H9 (cell line): ENCODE results near the gene STAB2. TPM values are rescaled to one million over a fixed set of nuclear protein-coding genes. Genes with fewer than 3 reads are reported as not detected.

Experiments
- DNase-seq: peaks from one replicate; pipeline ENCODE4 v3.0.0-alpha.2; 2017
- H2AFZ ChIP-seq: one replicate; pipeline ENCODE4 v1.6.1; 2013; ENCODE audit warnings: mild to moderate bottlenecking, low read length, control low read depth, moderate library complexity
- H2AK5ac ChIP-seq: 2 replicates; pipeline ENCODE4 v1.6.1; 2013; ENCODE audit warnings: low read length, control low read depth, mixed read lengths; ENCODE audit not compliant: insufficient read length
- H2BK120ac ChIP-seq: one replicate; pipeline ENCODE4 v1.6.1; 2013; ENCODE audit warnings: low read depth, mild to moderate bottlenecking, low read length, control low read depth, inconsistent platforms; ENCODE audit not compliant: poor library complexity, severe bottlenecking
- H2BK12ac ChIP-seq: 2 replicates; pipeline ENCODE4 v1.6.1; 2013; ENCODE audit warnings: low read length, control low read depth, mixed read lengths, low read depth; ENCODE audit not compliant: insufficient read length
- H2BK15ac ChIP-seq: 2 replicates; pipeline ENCODE4 v1.6.1; 2013; ENCODE audit warnings: low read depth, low read length, control low read depth
- H2BK20ac ChIP-seq: one replicate; pipeline ENCODE4 v1.6.1; 2013; ENCODE audit warnings: low read depth, mild to moderate bottlenecking, low read length, control low read depth, inconsistent platforms; ENCODE audit not compliant: poor library complexity, severe bottlenecking
- H2BK5ac ChIP-seq: 2 replicates; pipeline ENCODE4 v1.6.1; 2013; ENCODE audit warnings: low read length, control low read depth, mixed read lengths; ENCODE audit not compliant: insufficient read length
- H3K14ac ChIP-seq: 2 replicates; pipeline ENCODE4 v1.6.1; 2013; ENCODE audit warnings: low read length, control low read depth; ENCODE audit not compliant: insufficient read depth
- H3K18ac ChIP-seq: 2 replicates; pipeline ENCODE4 v1.6.1; 2013; ENCODE audit warnings: low read depth, mild to moderate bottlenecking, mixed read lengths, low read length, control low read depth; ENCODE audit not compliant: insufficient read length
- H3K23ac ChIP-seq: 2 replicates; pipeline ENCODE4 v1.6.1; 2013; ENCODE audit warnings: low read length, control low read depth, mixed read lengths, low read depth; ENCODE audit not compliant: insufficient read length
- H3K23me2 ChIP-seq: 2 replicates; pipeline ENCODE4 v1.6.1; 2013; ENCODE audit warnings: low read depth, mild to moderate bottlenecking, mixed read lengths, low read length, control low read depth; ENCODE audit not compliant: insufficient read length, poor library complexity, severe bottlenecking
- H3K27ac ChIP-seq: 2 replicates; pipeline ENCODE4 v1.5.1; 2013; ENCODE audit warnings: low read length, control low read depth, mixed read lengths, low read depth; ENCODE audit not compliant: insufficient read length
- H3K27me3 ChIP-seq: 2 replicates; pipeline ENCODE4 v1.6.1; 2013; ENCODE audit warnings: low read length, control low read depth, inconsistent platforms; ENCODE audit not compliant: insufficient read depth
- H3K4ac ChIP-seq: 2 replicates; pipeline ENCODE4 v1.6.1; 2013; ENCODE audit warnings: low read depth, mild to moderate bottlenecking, control low read depth, inconsistent platforms, low read length, moderate library complexity
- H3K4me1 ChIP-seq: 2 replicates; pipeline ENCODE4 v1.6.1; 2013; ENCODE audit warnings: low read length, control low read depth, inconsistent platforms; ENCODE audit not compliant: insufficient read depth
- H3K4me2 ChIP-seq: 2 replicates; pipeline ENCODE4 v1.6.1; 2013; ENCODE audit warnings: low read length, control low read depth, mixed read lengths; ENCODE audit not compliant: insufficient read length, insufficient read depth
- H3K56ac ChIP-seq: 2 replicates; pipeline ENCODE4 v1.6.1; 2013; ENCODE audit warnings: low read depth, mild to moderate bottlenecking, mixed read lengths, low read length, control low read depth; ENCODE audit not compliant: insufficient read length
- H3K79me1 ChIP-seq: 2 replicates; pipeline ENCODE4 v1.6.1; 2013; ENCODE audit warnings: low read depth, mild to moderate bottlenecking, moderate library complexity, low read length, control low read depth, inconsistent platforms; ENCODE audit not compliant: insufficient read depth, poor library complexity, severe bottlenecking
- H3K79me2 ChIP-seq: 2 replicates; pipeline ENCODE4 v1.6.1; 2013; ENCODE audit warnings: low read length, control low read depth, inconsistent platforms; ENCODE audit not compliant: insufficient read depth
- H3K9ac ChIP-seq: 2 replicates; pipeline ENCODE4 v1.6.1; 2013; ENCODE audit warnings: low read length, control low read depth, mixed read lengths; ENCODE audit not compliant: insufficient read length; ENCODE audit errors: extremely low read depth
- H3K9me3 ChIP-seq: one replicate; pipeline ENCODE4 v1.6.1; 2013; ENCODE audit warnings: low read depth, low read length, inconsistent platforms; ENCODE audit not compliant: control insufficient read depth
- H3T11ph ChIP-seq: one replicate; pipeline ENCODE4 v1.6.1; 2013; ENCODE audit warnings: mild to moderate bottlenecking, low read length, control low read depth, inconsistent platforms
- H4K20me1 ChIP-seq: one replicate; pipeline ENCODE4 v1.6.1; 2013; ENCODE audit not compliant: control insufficient read depth, insufficient read length, insufficient read depth
- H4K5ac ChIP-seq: 2 replicates; pipeline ENCODE4 v1.6.1; 2013; ENCODE audit warnings: low read depth, mild to moderate bottlenecking, mixed read lengths, low read length, control low read depth; ENCODE audit not compliant: insufficient read length
- H4K8ac ChIP-seq: replicated peaks from 2 replicates; pipeline ENCODE4 v1.6.1; 2013; ENCODE audit warnings: low read length, control low read depth, mixed read lengths, low read depth; ENCODE audit not compliant: insufficient read length
- H4K91ac ChIP-seq: 2 replicates; pipeline ENCODE4 v1.6.1; 2013; ENCODE audit warnings: low read depth, mild to moderate bottlenecking, moderate library complexity, mixed read lengths, low read length, control low read depth; ENCODE audit not compliant: insufficient read length
- H3K27ac Mint-ChIP-seq, 3 experiments: 2 replicates in 2 of 3; 3 replicates in 1 of 3; pipeline ENCODE4 v1.8.0; 2020 to 2021; ENCODE audit warnings: mixed read lengths in 3 of 3, mild to moderate bottlenecking in 1 of 3, moderate library complexity in 1 of 3
- H3K27me3 Mint-ChIP-seq: 2 replicates; pipeline ENCODE4 v1.8.0; 2021; ENCODE audit warnings: low read depth, mild to moderate bottlenecking, moderate library complexity, mixed read lengths
- H3K36me3 Mint-ChIP-seq, 3 experiments: 2 replicates in 2 of 3; 3 replicates in 1 of 3; pipeline ENCODE4 v1.8.0; 2020 to 2021; ENCODE audit warnings: low read depth in 3 of 3, mixed read lengths in 3 of 3; ENCODE audit not compliant: insufficient read depth in 1 of 3
- H3K4me1 Mint-ChIP-seq, 2 experiments: 2 replicates each; pipeline ENCODE4 v1.8.0; 2020; ENCODE audit warnings: mixed read lengths in 2 of 2
- H3K4me3 Mint-ChIP-seq, 2 experiments: 2 replicates in 1 of 2; 3 replicates in 1 of 2; pipeline ENCODE4 v1.8.0; 2020 to 2021; ENCODE audit warnings: mild to moderate bottlenecking in 2 of 2, mixed read lengths in 2 of 2, moderate library complexity in 1 of 2
- H3K9me3 Mint-ChIP-seq, 2 experiments: 2 replicates in 1 of 2; 3 replicates in 1 of 2; pipeline ENCODE4 v1.8.0; 2020; ENCODE audit warnings: mild to moderate bottlenecking in 2 of 2, mixed read lengths in 2 of 2, moderate library complexity in 1 of 2
- WGBS: extraction: QIAGEN DNeasy Blood & Tissue Kit; methylation state at CpG from one replicate; pipeline ENCODE4 v1.1.7; 2013; ENCODE audit warnings: missing lambda C conversion rate, low lambda C conversion rate, mixed read lengths; ENCODE audit not compliant: insufficient read length; ENCODE audit errors: extremely low coverage; 5-methylcytosine and 5-hydroxymethylcytosine counted together
- total RNA-seq: library from RNA; stranded (reverse); gene quantifications from 2 replicates; pipeline ENCODE4 v1.2.1, GENCODE V29; 2021
- TF ChIP-seq, protein P1 (sequence below): fragments of 200-600 bp; sonication (generic); conservative IDR thresholded peaks from 3 replicates; pipeline ENCODE4 v1.8.0; 2021; ENCODE audit warnings: antibody characterized with exemption, mild to moderate bottlenecking

The STAB2 gene
- total RNA-seq, 1 experiment from 2014 or later = 0.02 TPM

DNA sequence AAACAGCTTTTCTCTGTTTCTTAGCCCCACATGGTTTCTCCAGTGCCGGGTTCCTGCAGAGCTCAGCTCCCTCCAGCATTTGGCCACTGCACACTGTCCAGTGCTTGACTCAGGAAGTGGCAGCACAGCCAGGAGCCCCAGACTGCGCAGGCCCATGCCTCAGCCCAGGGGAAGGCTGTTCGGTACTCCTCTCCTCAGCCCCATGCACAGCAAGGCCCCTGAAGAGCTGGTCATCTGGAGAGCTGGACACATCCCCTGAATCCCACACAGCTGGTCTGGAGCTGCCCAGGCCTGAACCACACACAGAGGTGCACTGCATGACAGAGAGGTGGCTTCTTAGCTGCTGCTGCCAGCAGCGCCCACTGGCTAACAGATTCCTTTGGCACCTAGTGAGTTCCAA, 48.3 kb downstream of the STAB2 start:
- H4K20me1 ChIP-seq = no peaks in the 10 kb centered on the region
- no peak overlapping the region for H3K56ac ChIP-seq
- peaks cover 1% of the 10 kb centered on the region; the same call in 1 of the 2 replicates for H3K27me3 Mint-ChIP-seq
- H2AFZ ChIP-seq = no peak overlapping the region
- H2BK15ac ChIP-seq = no peak overlapping the region
- H3K23ac ChIP-seq = no peak overlapping the region
- H3K4me2 ChIP-seq = no peak overlapping the region
- H3K4ac ChIP-seq = no peak overlapping the region
- no peak overlapping the region for H4K91ac ChIP-seq
- no peak overlapping the region for H3K27ac Mint-ChIP-seq
- no peaks in the 10 kb centered on the region for H3K9me3 ChIP-seq
- H3K18ac ChIP-seq = no peak overlapping the region
- no peak overlapping the region for H2BK20ac ChIP-seq
- H3K9me3 Mint-ChIP-seq = peaks cover 5 to 6% of the 10 kb centered on the region in 2 experiments; a peak in 3 of 5 replicates
- DNase-seq = no peak
- no CpG with 5 or more reads among the region's 4 CpGs for WGBS
- no peak overlapping the region for H4K8ac ChIP-seq
- H3T11ph ChIP-seq = no peak overlapping the region
- no peaks in the 10 kb centered on the region for H3K79me1 ChIP-seq
- H3K36me3 Mint-ChIP-seq = no peaks in the 10 kb centered on the region; a peak in 1 of 7 replicates
- H3K14ac ChIP-seq = no peak overlapping the region; the same call in 1 of the 2 replicates
- H3K27ac ChIP-seq = no peak overlapping the region
- no peaks in the 10 kb centered on the region for H3K27me3 ChIP-seq
- H3K23me2 ChIP-seq = no peaks in the 10 kb centered on the region
- TF ChIP-seq, protein P1, sequence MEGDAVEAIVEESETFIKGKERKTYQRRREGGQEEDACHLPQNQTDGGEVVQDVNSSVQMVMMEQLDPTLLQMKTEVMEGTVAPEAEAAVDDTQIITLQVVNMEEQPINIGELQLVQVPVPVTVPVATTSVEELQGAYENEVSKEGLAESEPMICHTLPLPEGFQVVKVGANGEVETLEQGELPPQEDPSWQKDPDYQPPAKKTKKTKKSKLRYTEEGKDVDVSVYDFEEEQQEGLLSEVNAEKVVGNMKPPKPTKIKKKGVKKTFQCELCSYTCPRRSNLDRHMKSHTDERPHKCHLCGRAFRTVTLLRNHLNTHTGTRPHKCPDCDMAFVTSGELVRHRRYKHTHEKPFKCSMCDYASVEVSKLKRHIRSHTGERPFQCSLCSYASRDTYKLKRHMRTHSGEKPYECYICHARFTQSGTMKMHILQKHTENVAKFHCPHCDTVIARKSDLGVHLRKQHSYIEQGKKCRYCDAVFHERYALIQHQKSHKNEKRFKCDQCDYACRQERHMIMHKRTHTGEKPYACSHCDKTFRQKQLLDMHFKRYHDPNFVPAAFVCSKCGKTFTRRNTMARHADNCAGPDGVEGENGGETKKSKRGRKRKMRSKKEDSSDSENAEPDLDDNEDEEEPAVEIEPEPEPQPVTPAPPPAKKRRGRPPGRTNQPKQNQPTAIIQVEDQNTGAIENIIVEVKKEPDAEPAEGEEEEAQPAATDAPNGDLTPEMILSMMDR = no peak
- H2AK5ac ChIP-seq = no peak overlapping the region
- no peak overlapping the region for H2BK120ac ChIP-seq
- H2BK5ac ChIP-seq = no peak overlapping the region
- H3K4me1 Mint-ChIP-seq = no peaks in the 10 kb centered on the region
- H3K4me3 Mint-ChIP-seq = no peak overlapping the region
- no peaks in the 10 kb centered on the region for H3K4me1 ChIP-seq
- no peaks in the 10 kb centered on the region for H3K79me2 ChIP-seq
- no peak overlapping the region for H4K5ac ChIP-seq
- H2BK12ac ChIP-seq = no peak overlapping the region
- no peak overlapping the region for H3K9ac ChIP-seq
